Body of pancreas (tissue), 4 donors: ENCODE results near the gene COL27A1. TPM values are rescaled to one million over a fixed set of nuclear protein-coding genes. Genes with fewer than 3 reads are reported as not detected.
"Not testable (repeated sequence)": the region's sequence is repeated elsewhere in the genome, so short reads cannot be mapped to it uniquely, and the experiment has no call there.

ENCODE experiments used
- ATAC-seq: fragments of 150-250 bp; one replicate; pipeline ENCODE4 v1.9.1; 2016
- DNase-seq, 4 donors: peaks; one replicate each; pipeline ENCODE4 v3.0.0-alpha.2; 2019
- H3K27ac ChIP-seq, 4 donors: fragments of 200-600 bp; sonication (generic); 1 replicate in 3 of 4; 2 replicates in 1 of 4; pipeline versions ENCODE4 v1.5.1 to v1.6.1; 2016 to 2019; ENCODE audit warnings: mild to moderate bottlenecking in 1 of 4, mixed read lengths in 1 of 4, moderate library complexity in 1 of 4
- H3K27me3 ChIP-seq, 2 donors: fragments of 200-600 bp; sonication (generic); one replicate each; pipeline ENCODE4 v1.6.0; 2016; ENCODE audit warnings: mild to moderate bottlenecking in 1 of 2
- H3K36me3 ChIP-seq, 2 donors: fragments of 200-600 bp; sonication (generic); replicated peaks in 1 of 2; 2 replicates each; pipeline ENCODE4 v1.5.1; 2016; ENCODE audit warnings: low read depth in 2 of 2; ENCODE audit not compliant: insufficient read depth in 1 of 2
- H3K4me1 ChIP-seq: fragments of 200-600 bp; sonication (generic); one replicate; pipeline ENCODE4 v1.6.0; 2016
- H3K4me3 ChIP-seq, 2 donors: fragments of 200-600 bp; sonication (generic); 1 replicate in 1 of 2; 2 replicates in 1 of 2; pipeline ENCODE4 v1.5.1; 2016 to 2019
- H3K9me3 ChIP-seq, 3 donors: fragments of 200-600 bp; sonication (generic); 1 replicate in 2 of 3; 2 replicates in 1 of 3; pipeline ENCODE4 v1.5.1; 2016
- CTCF ChIP-seq, 7 experiments: fragments of 450-650 bp in 4 of 7; fragments of 200-600 bp in 3 of 7; sonication (generic) in 3 of 7; IDR thresholded peaks; one replicate each; pipeline ENCODE4 v1.5.1; 2016 to 2019; ENCODE audit warnings: antibody characterized with exemption in 7 of 7
- POLR2A ChIP-seq, 3 donors: fragments of 450-650 bp; IDR thresholded peaks; one replicate each; pipeline ENCODE4 v1.6.1; 2016; ENCODE audit warnings: antibody characterized with exemption in 3 of 3, mild to moderate bottlenecking in 2 of 3
- WGBS, 2 donors: methylation state at CpG; one replicate each; pipeline ENCODE4 v1.1.5; 2017; 5-methylcytosine and 5-hydroxymethylcytosine counted together
- intact Hi-C: fragments of 100-400 bp; cut with DNase I; formaldehyde crosslinking; loops from one replicate; pipeline ENCODE4 v1.15.1; 2023
- total RNA-seq, 2 donors: library from RNA; depleted of rRNA; stranded (reverse); fragments of >200 nt; gene quantifications; one replicate each; pipeline ENCODE4 v1.1.0, GENCODE V29; 2016

The COL27A1 gene
- total RNA-seq, 2 donors from 2014 or later = 24.1 to 58.0 TPM

- WGBS, 2 donors = 69 to 72% methylated on average over 10 of the region's 10 CpGs
- intact Hi-C loops = no loop called here
- no peaks in the 10 kb centered on the region for H3K9me3 ChIP-seq
- DNase-seq (no peak), ATAC-seq (no peak)
- H3K27ac ChIP-seq = no peak overlapping the region
- TF ChIP-seq POLR2A (IDR thresholded peaks at IDR 0.05) (no peak), CTCF (IDR thresholded peaks at IDR 0.05) (no peak)
- H3K4me3 ChIP-seq = no peak overlapping the region
- no peaks in the 10 kb centered on the region for H3K36me3 ChIP-seq
- H3K27me3 ChIP-seq = no peaks in the 10 kb centered on the region
- H3K4me1 ChIP-seq = no peaks in the 10 kb centered on the region
These were observed 175.3 kb downstream of the COL27A1 start for GRCh38 chr9:114330636-114331035.

- H3K27me3 ChIP-seq, H3K36me3 ChIP-seq, DNase-seq, intact Hi-C loops, ATAC-seq, H3K27ac ChIP-seq, H3K4me3 ChIP-seq, H3K9me3 ChIP-seq, H3K4me1 ChIP-seq: not testable (repeated sequence)
- 73 to 77% methylated on average over 7 to 17 of the region's 19 CpGs for WGBS, 2 donors
These were observed 176.2 kb downstream of the COL27A1 start for GRCh38 chr9:114331229-114332195.

GRCh38 chr9:114332474-114333040 lies 177.2 kb downstream of the COL27A1 start:
- H3K27ac ChIP-seq, intact Hi-C loops, ATAC-seq, H3K4me1 ChIP-seq, DNase-seq, H3K36me3 ChIP-seq, H3K9me3 ChIP-seq, H3K27me3 ChIP-seq, H3K4me3 ChIP-seq: not testable (repeated sequence)
- 54 to 62% methylated on average over 3 of the region's 4 CpGs for WGBS, 2 donors

- H3K36me3 ChIP-seq, DNase-seq, H3K4me3 ChIP-seq, H3K9me3 ChIP-seq, H3K27me3 ChIP-seq, H3K27ac ChIP-seq, intact Hi-C loops, ATAC-seq, H3K4me1 ChIP-seq: not testable (repeated sequence)
- WGBS, 2 donors = 72 to 89% methylated on average over 3 of the region's 4 CpGs
These were observed 178.4 kb downstream of the COL27A1 start for GRCh38 chr9:114333718-114334117.

- ATAC-seq = no peak
- Histone ChIP-seq H3K4me3 (no peak overlapping the region), H3K36me3 (peaks cover 0 to 6% of the 10 kb centered on the region in 2 donors), H3K9me3 (no peaks in the 10 kb centered on the region), H3K4me1 (no peaks in the 10 kb centered on the region), H3K27me3 (no peaks in the 10 kb centered on the region), H3K27ac (no peak overlapping the region)
- no peak for TF ChIP-seq POLR2A (IDR thresholded peaks at IDR 0.05)
- TF ChIP-seq CTCF (IDR thresholded peaks at IDR 0.05) = no peak
- 92 to 97% methylated on average over 8 to 9 of the region's 9 CpGs for WGBS, 2 donors
- no peak for DNase-seq
- intact Hi-C loops = no loop called here
These were observed 179.2 kb downstream of the COL27A1 start for GRCh38 chr9:114334490-114334889.

GRCh38 chr9:114335745-114336144 lies 180.4 kb downstream of the COL27A1 start:
- DNase-seq = no peak
- intact Hi-C loops = no loop called here

More at GRCh38 chr9:114335745-114336144, 180.4 kb downstream of the COL27A1 start:
- Histone ChIP-seq H3K36me3 (peaks cover 0 to 9% of the 10 kb centered on the region in 2 donors), H3K27ac (no peak overlapping the region), H3K27me3 (no peaks in the 10 kb centered on the region), H3K4me3 (no peak overlapping the region), H3K9me3 (no peaks in the 10 kb centered on the region), H3K4me1 (no peaks in the 10 kb centered on the region)
- WGBS, 2 donors = 54 to 66% methylated on average over 2 of the region's 2 CpGs
- TF ChIP-seq POLR2A (IDR thresholded peaks at IDR 0.05) (no peak), CTCF (IDR thresholded peaks at IDR 0.05) (no peak)
- no peak for ATAC-seq
